MM.1S (cell line): ENCODE measurements around the gene MBL2.

Experiments used
- CTCF ChIP-seq: fragments of 300-600 bp; sonication (generic); IDR thresholded peaks from 2 replicates; pipeline ENCODE4 v1.5.1; 2016; ENCODE audit warnings: antibody characterized with exemption, low read length, mixed read lengths
- EZH2 ChIP-seq: fragments of 300-600 bp; sonication (generic); optimal IDR thresholded peaks from 2 replicates; pipeline ENCODE3; 2017; ENCODE audit warnings: low read depth, mild to moderate bottlenecking, antibody characterized with exemption, low read length, mixed read lengths
- EZH2phosphoT487 ChIP-seq: fragments of 300-600 bp; sonication (generic); IDR thresholded peaks from 2 replicates; pipeline ENCODE4 v1.6.1; 2018; ENCODE audit warnings: antibody characterized with exemption, low read length

- TF ChIP-seq CTCF (no peak), EZH2 (no peak), EZH2phosphoT487 (no peak)
Observed at GRCh38 chr10:52810761-52811160, 38.2 kb upstream of the MBL2 start.
